ENCODE results near the gene KLK1. TPM values are rescaled to one million over a fixed set of nuclear protein-coding genes. Genes with fewer than 3 reads are reported as not detected.

Gene KLK1
- total and polyA plus RNA-seq, 4 donors: 0.25 to 0.92 (median 0.83) TPM; not detected in 1

GRCh38 chr19:50837300-50837699 is 13.7 kb upstream of the KLK1 start:
- no peak overlapping the region for H3K9ac ChIP-seq (ENCODE audit: insufficient read depth in 1 of 2, low read length in 2 of 2)
- TF ChIP-seq, protein P1, sequence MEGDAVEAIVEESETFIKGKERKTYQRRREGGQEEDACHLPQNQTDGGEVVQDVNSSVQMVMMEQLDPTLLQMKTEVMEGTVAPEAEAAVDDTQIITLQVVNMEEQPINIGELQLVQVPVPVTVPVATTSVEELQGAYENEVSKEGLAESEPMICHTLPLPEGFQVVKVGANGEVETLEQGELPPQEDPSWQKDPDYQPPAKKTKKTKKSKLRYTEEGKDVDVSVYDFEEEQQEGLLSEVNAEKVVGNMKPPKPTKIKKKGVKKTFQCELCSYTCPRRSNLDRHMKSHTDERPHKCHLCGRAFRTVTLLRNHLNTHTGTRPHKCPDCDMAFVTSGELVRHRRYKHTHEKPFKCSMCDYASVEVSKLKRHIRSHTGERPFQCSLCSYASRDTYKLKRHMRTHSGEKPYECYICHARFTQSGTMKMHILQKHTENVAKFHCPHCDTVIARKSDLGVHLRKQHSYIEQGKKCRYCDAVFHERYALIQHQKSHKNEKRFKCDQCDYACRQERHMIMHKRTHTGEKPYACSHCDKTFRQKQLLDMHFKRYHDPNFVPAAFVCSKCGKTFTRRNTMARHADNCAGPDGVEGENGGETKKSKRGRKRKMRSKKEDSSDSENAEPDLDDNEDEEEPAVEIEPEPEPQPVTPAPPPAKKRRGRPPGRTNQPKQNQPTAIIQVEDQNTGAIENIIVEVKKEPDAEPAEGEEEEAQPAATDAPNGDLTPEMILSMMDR (IDR thresholded peaks at IDR 0.05; ENCODE audit: control extremely low read depth, extremely low read depth): no peak
- no peak overlapping the region for H3K27ac ChIP-seq (ENCODE audit: low read depth in 1 of 2, low read length in 1 of 2)
- H3K4me1 ChIP-seq (ENCODE audit: control insufficient read depth in 5 of 5, insufficient read depth in 5 of 5, low read length in 5 of 5): peaks cover 0 to 7% (median 3%) of the 10 kb centered on the region in 5 donors
- DNase-seq (no peak), ATAC-seq (ENCODE audit: insufficient read depth, low FRiP score) (no peak)
- WGBS, 2 donors: 78% methylated on average over 10 of the region's 10 CpGs
- H3K4me3 ChIP-seq: no peak overlapping the region
- no peaks in the 10 kb centered on the region for H3K36me3 ChIP-seq (ENCODE audit: control insufficient read depth in 4 of 4, insufficient read depth in 4 of 4, low read length in 4 of 4)
- H3K9me3 ChIP-seq (ENCODE audit: control insufficient read depth in 4 of 4, insufficient read depth in 3 of 4, low read length in 3 of 4): peaks cover 0 to 5% (median 3%) of the 10 kb centered on the region in 4 donors
- H3K27me3 ChIP-seq (ENCODE audit: control insufficient read depth in 3 of 3, insufficient read depth in 3 of 3, low read length in 2 of 3): peaks cover 0 to 8% (median 5%) of the 10 kb centered on the region in 3 donors

GRCh38 chr19:50836543-50837195 is 13.1 kb upstream of the KLK1 start:
- 44 to 50% methylated on average over 18 to 19 of the region's 19 CpGs for WGBS, 2 donors
- H3K27me3 ChIP-seq (ENCODE audit: control insufficient read depth in 3 of 3, insufficient read depth in 3 of 3, low read length in 2 of 3): peaks cover 0 to 8% (median 5%) of the 10 kb centered on the region in 3 donors
- DNase-seq (no peak), ATAC-seq (ENCODE audit: insufficient read depth, low FRiP score) (no peak)
- TF ChIP-seq, protein P1 (IDR thresholded peaks at IDR 0.05; ENCODE audit: control extremely low read depth, extremely low read depth): no peak
- H3K4me1 ChIP-seq (ENCODE audit: control insufficient read depth in 5 of 5, insufficient read depth in 5 of 5, low read length in 5 of 5): peaks cover 0 to 7% (median 3%) of the 10 kb centered on the region in 5 donors
- H3K27ac ChIP-seq (ENCODE audit: low read depth in 1 of 2, low read length in 1 of 2): no peak overlapping the region
- H3K9ac ChIP-seq (ENCODE audit: insufficient read depth in 1 of 2, low read length in 2 of 2): no peak overlapping the region
- H3K36me3 ChIP-seq (ENCODE audit: control insufficient read depth in 4 of 4, insufficient read depth in 4 of 4, low read length in 4 of 4): no peaks in the 10 kb centered on the region
- peaks cover 0 to 5% (median 0%) of the 10 kb centered on the region in 4 donors for H3K9me3 ChIP-seq (ENCODE audit: control insufficient read depth in 4 of 4, insufficient read depth in 3 of 4, low read length in 3 of 4)
- no peak overlapping the region for H3K4me3 ChIP-seq

- TF ChIP-seq, protein P1 (IDR thresholded peaks at IDR 0.05; ENCODE audit: control extremely low read depth, extremely low read depth): no peak
- Histone ChIP-seq H3K9ac (ENCODE audit: insufficient read depth in 1 of 2, low read length in 2 of 2) (no peak overlapping the region), H3K9me3 (ENCODE audit: control insufficient read depth in 4 of 4, insufficient read depth in 3 of 4, low read length in 3 of 4) (peaks cover 0 to 4% (median 0%) of the 10 kb centered on the region in 4 donors), H3K36me3 (ENCODE audit: control insufficient read depth in 4 of 4, insufficient read depth in 4 of 4, low read length in 4 of 4) (no peaks in the 10 kb centered on the region), H3K27me3 (ENCODE audit: control insufficient read depth in 3 of 3, insufficient read depth in 3 of 3, low read length in 2 of 3) (peaks cover 4 to 8% (median 5%) of the 10 kb centered on the region in 3 donors), H3K4me1 (ENCODE audit: control insufficient read depth in 5 of 5, insufficient read depth in 5 of 5, low read length in 5 of 5) (peaks cover 0 to 7% (median 3%) of the 10 kb centered on the region in 5 donors), H3K27ac (ENCODE audit: low read depth in 1 of 2, low read length in 1 of 2) (no peak overlapping the region), H3K4me3 (peak overlapping the region; percentile 39)
- DNase-seq (peak; percentile 53 to 72 (median 63)), ATAC-seq (ENCODE audit: insufficient read depth, low FRiP score) (peak; percentile 80)
- WGBS, 2 donors: 3% methylated on average over 53 to 67 of the region's 67 CpGs
Measured at GRCh38 chr19:50835785-50836542, 12.4 kb upstream of the KLK1 start.

Data from lung (tissue), 12 donors.